Measurements from ENCODE around the gene HS6ST1.

- no peak for TF ChIP-seq CTCF (IDR thresholded peaks at IDR 0.05; ENCODE audit: insufficient read depth, low read length)
- TF ChIP-seq POLR2AphosphoS5 (IDR thresholded peaks at IDR 0.05; ENCODE audit: low read depth): no peak
- no peak for TF ChIP-seq SPI1 (IDR thresholded peaks at IDR 0.05; ENCODE audit: borderline replicate concordance, low read depth)
- TF ChIP-seq, protein P1, sequence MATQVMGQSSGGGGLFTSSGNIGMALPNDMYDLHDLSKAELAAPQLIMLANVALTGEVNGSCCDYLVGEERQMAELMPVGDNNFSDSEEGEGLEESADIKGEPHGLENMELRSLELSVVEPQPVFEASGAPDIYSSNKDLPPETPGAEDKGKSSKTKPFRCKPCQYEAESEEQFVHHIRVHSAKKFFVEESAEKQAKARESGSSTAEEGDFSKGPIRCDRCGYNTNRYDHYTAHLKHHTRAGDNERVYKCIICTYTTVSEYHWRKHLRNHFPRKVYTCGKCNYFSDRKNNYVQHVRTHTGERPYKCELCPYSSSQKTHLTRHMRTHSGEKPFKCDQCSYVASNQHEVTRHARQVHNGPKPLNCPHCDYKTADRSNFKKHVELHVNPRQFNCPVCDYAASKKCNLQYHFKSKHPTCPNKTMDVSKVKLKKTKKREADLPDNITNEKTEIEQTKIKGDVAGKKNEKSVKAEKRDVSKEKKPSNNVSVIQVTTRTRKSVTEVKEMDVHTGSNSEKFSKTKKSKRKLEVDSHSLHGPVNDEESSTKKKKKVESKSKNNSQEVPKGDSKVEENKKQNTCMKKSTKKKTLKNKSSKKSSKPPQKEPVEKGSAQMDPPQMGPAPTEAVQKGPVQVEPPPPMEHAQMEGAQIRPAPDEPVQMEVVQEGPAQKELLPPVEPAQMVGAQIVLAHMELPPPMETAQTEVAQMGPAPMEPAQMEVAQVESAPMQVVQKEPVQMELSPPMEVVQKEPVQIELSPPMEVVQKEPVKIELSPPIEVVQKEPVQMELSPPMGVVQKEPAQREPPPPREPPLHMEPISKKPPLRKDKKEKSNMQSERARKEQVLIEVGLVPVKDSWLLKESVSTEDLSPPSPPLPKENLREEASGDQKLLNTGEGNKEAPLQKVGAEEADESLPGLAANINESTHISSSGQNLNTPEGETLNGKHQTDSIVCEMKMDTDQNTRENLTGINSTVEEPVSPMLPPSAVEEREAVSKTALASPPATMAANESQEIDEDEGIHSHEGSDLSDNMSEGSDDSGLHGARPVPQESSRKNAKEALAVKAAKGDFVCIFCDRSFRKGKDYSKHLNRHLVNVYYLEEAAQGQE (IDR thresholded peaks at IDR 0.05; ENCODE audit: insufficient replicate concordance, low read depth): no peak
Measured at GRCh38 chr2:128313091-128313836, 5.4 kb downstream of the HS6ST1 start.

Data from HL-60 (cell line).